IPS DF 4.7 (cell line): ENCODE results near the gene TPP1.

Experiments used
- DNase-seq: peaks from one replicate; pipeline ENCODE4 v3.0.0-alpha.2; 2013; ENCODE audit warnings: low spot score; ENCODE audit errors: extremely low read depth

Gene TPP1

DNA sequence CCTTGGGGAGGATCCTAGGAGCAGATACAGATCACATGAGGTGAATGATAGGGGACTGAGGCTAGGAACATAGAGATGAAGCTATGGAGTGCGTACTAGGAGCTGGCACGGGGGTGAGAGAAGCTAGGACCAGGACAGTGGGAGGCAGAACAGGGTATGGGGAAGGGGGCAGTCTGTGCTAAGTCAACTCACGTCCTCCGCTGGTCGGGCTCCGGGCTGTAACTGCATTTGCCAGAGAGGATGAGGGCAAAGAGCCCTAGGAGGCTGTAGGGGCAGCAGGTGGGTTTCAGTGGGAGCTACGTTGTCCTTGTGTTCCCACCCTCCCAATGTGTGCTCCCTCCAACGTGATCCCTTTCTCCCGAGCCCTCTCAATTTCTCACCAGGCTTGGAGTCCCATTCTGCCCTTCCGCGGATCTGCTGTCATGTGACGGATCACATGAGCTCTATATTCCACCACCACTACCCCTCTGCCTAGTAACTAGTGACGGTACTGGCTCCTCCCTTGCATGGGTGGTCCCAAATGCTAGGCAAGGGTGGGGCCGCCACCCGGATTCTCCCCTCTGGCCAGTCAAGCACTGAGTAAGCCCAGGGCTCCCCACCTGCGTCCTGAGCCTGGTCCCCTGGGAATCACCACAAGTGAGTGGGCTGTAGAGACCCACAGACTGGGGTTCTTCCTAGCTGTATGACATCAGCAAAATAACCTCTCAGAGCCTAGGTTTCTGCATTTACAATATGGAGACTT, at the start of gene TPP1:
Gene TPP1 (minus strand): TSS at position 419 of the 742 bp plus-strand sequence. CDS start 22 bp downstream, at position 397.
- DNase-seq: no peak

DNA sequence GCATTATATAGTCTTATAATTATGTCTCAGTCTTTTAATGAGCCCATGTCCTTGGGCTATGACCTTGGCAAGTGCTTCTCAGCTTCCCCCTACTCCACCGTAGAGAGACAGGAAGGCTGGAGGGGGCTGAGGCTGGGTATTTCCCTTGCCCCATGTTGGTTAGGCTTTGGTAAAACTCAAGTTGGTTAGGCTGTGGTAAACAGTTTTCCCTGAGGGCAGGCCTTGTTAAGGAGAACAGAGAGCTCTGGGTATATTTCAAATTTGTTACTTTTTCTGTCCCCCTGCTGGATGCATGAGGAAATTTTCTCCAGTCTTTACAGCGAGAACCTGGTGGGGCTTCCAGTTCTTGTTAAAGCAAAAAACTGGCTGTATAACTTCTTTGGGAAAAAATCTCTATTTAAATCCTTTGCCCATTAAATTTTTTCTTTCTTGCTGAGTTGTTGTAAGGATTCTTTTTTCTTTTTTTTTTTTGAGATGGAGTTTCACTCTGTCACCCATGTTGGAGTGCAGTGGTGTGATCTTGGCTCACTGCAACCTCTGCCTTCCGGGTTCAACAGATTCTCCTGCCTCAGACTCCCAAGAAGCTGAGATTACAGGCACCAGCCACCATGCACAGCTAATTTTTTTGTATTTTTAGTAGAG, 48.6 kb upstream of the TPP1 start:
- no peak for DNase-seq

DNA sequence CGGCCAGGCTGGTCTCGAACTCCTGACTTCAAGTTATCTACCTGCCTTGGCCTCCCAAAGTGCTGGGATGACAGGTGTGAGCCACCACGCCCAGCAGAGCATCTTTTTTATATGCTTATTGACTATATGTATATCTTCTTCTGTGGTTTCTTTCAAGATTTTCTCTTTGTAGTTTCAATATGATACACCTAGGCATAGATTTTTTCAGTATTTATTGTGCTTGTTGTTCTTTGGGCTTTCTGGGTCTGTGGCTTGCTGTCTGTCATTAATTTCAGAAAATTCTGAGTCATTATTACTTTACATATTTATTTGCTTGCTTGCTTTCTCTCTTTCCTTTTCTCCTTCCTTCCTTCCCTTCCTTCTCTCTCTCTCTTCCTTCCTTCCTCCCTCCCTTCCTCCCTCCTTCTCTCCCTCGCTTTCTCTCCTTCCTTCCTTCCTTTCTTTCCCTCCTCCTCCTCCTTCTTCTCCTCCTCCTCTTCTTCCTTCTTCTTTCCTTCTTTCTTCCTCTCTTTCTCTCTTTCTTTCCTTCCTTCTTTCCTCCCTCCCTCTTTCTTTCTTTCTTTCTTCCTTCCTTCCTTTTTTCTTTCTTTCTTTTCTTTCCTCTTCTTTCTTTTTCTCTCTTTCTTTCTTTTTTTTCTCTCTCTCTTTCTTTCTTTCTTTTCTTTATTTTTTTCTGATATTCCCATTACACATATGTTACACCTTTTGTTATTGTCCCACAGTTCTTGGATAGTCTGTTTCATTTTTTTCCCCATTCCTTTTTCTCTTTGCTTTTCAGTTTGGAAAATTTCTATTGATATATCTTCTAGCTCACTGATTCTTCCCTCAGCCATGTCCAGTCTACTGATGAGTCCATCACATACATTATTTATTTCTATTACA, 47.3 kb upstream of the TPP1 start:
- no peak for DNase-seq

DNA sequence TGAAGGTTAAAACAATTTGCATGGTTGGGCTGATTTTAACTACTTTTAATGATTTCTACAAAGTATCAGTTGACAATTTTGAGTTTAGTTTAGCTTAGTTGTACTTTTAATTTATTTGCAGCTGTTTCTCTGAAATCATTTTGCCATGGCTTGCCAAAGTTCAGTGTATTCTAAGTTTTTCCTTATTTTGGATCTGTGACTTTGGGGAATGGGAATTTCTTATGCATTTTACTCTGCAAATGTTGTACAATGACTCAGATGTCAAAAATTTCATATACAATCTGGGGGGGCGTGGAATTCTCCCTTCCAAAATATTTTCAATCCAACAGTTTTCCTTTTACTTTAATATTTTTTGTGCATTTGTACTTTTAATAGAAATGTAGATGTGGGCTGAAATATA, 45.3 kb upstream of the TPP1 start:
- DNase-seq: no peak

DNA sequence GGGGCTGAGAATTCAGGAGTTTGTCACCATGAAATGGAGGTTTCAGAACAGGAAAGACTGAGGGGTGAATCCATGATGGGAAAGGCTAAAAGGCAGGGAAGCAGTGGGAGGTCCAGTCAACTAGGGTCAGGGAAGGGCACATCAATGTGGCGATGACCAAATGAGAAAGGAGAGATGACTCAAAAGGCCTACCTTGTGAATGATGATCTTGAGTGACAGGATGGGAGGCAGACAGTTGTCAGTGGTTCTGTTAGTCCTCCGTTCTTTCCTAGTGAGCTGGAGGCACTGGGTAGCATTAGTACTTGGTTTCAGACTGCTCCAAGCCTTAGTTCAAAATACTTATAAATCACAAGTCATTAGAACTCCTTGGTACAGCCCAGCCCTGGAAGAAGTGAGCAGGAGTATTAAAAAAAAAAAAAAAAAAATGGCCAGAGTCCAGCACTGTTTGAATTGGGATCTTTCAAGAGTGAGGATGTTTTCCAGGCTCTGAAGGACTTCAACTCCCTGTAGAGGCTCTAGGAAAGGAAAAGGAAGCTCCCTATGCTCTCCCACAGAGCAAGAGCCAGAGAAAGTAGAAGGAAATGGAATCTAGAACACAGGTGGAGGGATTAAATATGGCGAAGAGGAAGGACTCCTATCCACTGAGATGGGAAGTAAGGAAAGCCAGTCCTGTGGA, 44.7 kb upstream of the TPP1 start:
- DNase-seq: no peak

DNA sequence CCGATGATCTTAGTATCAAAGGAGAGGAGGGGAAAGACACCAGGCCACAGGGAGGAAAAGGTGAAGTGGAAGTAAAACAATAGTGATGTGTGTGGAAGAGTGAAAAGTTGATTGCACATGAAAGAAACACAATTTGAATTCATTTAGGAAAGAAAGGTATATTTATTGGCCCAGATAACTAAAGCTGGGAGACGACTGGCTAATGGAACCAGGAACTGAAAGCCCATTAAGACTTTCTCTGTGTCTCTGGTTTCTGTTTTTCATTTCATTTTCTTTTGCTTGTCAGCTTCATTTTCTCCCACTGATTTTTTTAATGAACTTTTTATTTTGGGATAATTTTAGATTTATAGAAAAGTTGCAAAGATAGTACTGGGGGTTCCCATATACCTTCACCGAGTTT, 41.5 kb upstream of the TPP1 start:
- DNase-seq: no peak

DNA sequence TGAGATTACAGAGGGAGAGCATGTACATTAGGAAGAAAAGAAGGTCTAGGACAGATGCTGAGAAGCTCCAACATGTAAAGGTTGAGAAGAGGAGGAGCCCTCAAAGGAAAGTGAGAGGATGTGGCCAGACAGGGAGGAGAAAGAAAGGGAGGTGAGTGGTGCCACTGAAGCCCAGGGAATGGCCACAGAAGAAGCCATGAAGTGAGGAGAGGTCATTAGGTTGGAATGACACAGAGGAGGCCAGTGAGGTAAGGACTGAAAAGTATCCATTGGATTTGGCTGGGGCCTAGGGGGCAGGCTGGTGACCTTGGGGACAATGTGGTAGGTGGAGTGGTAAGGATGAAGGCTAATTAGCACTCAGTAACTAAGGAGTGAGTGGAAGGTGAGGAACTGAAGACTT, 39.4 kb upstream of the TPP1 start:
- DNase-seq: no peak

DNA sequence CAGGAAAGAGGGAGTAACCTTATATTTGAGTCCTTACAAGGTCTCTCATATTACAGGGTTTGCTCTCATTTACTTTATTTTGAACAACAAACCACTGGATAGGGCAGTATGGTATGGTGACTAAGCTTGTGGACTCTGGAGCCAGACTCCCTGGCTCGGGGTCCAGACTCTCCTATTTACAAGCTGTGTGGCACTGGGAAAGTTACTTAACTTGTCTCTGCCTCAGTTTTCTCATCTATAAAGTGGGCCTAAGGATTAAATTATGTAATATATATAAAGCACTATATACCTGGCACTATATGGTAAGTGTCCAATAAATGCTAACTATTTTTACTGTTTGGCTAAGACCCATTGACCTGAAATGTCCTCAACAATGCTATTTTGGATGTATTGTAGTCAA, 38.1 kb upstream of the TPP1 start:
- DNase-seq: no peak

DNA sequence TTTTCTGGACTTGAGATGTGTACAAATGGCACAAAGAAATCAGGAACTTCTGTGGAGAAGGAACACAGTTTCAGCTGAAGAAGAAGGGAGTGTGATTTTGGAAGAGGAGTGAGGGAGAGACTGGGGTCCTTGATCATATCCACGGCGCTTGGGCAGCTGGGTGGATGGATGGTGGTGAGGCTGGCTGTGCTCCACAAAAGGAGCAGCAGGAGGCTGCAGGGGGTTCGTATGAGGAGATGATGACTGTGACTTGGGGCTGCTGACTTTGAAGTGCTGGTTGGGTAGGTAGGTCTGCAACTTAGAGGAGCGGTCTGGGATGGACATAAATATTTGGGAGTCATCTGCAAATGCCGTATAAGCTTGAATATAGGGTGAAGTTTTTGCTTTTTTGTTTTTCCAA, 37.7 kb upstream of the TPP1 start:
- no peak for DNase-seq

DNA sequence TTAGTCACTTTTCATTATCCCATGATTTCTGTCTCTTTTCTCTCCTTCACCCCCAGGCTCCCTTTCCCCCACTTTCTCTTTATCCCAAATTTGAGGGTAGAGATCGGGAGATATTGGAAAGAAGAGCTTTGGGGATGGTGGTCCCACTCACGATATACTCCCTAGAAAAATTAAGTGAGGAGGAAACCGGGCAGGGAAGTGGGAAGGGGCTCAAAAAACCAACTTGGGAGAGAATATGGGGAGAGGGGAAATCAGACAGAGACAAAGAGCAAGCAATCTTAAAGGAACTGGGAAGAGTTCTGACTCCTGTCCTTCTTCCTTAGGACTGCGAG, 37.3 kb upstream of the TPP1 start:
- no peak for DNase-seq

DNA sequence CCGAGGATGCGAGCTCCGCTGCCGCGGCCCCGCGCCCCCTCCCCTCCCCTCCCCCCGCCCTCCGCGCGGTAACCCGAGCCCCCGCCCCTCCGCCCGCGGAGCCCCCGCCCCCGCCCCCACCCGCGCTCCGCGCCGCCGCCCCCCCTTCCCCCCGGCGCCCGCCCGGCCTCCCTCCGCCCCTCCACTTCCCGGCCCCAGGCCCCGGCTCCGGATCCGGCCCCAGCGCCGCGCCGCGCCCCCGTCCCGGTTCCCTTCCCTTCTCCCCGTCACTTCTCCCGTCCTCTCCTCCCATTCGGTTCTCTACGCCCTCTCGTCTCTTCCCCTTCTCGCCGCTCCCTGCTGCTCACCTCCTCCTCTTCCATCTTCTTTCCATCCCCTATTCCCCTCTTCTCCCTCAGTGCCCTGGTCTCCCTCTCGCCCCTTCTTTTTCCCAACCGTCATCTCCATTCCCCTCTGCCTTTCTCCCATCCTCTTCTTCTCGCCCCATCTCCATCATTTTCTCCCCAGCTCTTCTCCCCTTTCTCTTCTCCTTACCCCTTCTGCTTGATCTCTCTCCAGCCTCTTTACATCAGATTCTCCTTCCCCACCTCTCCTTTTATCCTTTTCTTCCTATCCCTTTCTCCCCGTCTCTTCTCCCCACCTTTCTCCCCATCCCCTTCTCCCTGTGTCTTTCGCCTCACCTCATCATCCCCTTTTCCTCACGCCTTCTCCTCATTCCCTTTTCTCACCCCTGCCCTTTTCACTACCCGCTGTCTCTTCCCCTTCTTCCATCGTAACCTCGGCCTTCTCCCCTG, 36.8 kb upstream of the TPP1 start, which contains the start of gene DCHS1:
Gene DCHS1 (minus strand): TSS at position 20 of the 794 bp plus-strand sequence. CDS start 14,196 bp downstream, outside the sequence.
- DNase-seq: no peak

DNA sequence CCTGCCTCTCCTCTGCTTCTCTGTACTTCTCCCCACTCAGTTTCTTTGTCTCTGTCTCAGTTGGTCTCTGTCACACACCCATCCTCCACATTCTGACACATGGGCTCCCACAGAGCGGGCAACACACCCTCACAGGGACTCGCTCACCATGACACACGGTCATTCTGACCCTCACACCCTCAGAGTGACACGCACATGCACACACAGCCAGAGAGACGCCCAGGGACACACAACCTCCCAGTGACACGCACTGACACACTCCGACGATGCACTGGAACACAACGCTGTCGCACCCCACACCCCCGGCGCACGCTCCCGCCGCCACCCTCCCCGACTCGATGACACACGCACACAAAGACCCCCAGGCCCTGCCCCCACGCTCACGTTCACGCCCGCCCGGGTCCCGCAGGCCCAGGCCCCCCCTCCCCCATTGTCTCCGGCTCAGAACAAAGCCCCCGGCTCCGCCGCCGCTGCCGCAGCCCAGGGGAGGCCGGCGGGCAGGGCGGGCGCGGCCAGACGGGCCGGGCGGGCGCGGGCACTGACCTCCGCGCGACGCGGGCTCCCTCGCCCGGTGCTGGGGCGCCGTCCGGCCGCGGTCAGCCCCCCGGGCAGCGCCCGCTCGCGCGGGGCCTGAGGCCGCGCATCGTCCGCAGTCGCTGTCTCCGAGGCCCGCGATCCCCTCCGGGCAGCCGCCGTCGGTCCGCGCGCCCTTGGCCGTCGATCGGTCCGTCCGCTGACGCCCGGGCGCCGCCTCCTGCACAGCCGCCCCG, 36.0 kb upstream of the TPP1 start:
- no peak for DNase-seq

DNA sequence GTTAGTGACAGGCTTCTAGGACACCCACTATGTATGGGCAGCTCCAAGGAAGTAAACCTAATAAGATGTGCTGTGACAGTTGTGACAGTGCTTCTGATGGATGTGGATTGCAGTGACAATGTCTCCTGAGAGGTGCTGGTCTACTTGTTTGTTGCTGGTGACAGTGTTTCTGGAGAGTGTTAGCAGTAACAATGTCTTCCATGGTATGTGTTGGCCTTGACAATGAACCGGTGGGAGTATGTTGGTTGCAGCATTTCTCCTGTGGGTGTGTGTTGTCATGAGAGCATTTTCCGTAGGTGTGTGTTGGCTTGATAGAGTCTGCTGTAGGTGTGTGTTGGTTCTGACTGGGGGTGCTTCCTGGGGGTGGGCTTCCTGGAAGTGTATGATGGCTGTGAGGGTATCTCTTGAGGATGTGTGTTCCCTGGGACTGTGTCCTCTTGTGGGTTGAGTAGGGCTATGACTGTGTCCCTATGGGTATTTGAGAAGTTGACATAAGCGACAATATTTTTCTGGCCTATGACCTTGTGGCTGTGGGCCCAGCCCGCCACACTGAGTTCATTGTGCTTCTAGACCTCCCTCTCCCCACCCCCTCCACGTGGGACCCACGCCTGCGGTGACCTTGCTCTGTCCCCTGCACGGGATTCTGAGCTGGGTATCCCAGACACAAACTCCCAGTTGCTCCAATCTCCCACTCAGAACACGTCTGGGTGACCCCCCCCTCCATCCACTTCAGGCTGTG, 35.2 kb upstream of the TPP1 start:
- DNase-seq: no peak

DNA sequence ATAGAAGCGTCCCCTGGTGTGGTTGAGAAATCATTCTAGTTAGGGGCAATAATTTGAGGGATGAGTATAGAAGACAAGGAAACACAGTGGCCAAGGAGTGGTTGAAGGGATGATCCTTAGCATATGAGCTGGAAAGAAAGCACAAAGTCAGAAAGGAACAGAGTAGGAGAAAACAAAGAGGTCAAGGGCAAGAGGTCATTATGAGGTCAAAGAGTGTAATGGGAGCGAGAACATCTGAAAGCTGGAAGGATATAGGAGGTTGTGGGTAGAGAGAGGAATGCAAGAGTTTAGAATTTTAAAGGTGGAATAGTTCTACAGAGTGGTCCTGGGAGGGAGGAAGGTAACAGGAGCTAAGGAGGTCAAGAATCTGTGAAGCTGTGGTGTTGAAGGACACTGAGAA, 34.4 kb upstream of the TPP1 start:
- no peak for DNase-seq

DNA sequence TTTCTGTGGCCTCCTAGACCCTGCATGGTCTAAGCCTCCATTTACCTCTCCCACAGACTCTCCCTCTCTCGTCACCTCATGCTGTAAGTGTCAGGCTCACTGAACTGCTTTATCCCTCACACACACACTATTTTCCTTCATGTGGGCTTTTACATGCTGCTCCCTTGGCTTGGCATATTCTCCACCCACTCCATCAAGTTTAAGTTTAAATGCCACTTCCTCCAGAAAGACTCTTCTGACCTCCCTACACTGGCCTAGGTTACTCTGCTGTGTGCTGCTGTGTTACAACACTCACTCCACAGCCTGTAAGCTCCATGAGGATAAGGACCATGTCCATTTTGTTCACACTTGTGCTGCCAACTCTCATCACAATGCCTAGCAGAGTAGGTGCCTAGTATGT, 33.9 kb upstream of the TPP1 start:
- DNase-seq: no peak

DNA sequence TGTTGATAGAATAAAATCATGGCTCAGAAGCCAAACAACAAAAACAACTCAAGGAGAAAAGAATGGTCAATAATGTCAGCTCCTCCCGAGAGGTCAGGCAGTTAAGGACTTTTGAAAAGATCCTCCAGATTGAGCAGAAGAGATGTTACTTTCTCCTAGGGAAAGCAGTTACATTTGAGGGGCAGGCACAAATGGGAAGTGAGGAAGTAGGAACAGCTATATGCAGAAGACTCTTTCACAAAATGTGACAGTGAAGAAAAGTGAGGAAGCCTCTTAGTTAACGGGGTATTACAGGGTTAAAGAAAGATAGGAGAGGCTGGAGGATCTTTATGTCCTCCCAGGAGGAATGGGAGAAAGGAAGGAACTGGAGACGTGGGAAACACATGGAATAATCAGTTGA, 33.0 kb upstream of the TPP1 start:
- no peak for DNase-seq

DNA sequence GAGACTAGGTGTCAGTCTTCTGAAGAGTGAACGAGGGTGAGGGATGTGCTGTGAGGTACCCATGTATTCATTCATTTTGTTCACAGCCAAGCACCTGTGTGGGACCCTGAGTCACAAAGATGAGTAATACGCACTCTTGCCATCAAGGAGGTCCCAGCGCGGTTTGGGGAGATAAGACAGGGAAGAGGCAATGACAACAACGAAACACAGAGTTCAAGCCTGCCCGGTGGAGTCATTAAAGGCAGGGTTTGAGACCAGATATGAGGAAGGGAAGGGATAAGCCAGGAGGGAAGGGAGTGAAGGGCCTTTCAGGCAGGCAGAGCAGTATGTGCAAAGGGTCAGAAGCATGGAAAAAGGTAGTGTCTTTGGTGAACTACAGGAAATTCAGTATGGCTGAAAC, 31.8 kb upstream of the TPP1 start:
- no peak for DNase-seq

DNA sequence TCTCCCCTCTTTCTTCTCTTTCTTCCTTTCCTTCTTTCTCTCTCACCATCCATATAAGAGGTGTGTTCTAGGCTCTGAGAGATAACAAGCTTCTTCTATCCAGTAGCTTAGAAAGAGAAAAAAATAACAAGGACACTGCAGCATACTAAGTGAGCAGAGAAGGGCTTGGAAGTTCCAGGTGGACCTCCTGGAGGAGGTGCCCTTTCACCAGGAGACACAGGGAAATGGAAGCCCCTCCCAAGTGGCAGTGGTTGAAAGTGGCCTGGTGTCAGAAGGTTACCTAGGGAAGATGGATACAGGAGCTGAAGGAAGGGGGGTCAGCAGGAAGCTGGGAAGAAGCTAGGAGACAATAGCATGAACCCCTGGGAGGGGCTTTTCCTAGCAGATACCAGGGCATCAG, 30.9 kb upstream of the TPP1 start:
- no peak for DNase-seq

DNA sequence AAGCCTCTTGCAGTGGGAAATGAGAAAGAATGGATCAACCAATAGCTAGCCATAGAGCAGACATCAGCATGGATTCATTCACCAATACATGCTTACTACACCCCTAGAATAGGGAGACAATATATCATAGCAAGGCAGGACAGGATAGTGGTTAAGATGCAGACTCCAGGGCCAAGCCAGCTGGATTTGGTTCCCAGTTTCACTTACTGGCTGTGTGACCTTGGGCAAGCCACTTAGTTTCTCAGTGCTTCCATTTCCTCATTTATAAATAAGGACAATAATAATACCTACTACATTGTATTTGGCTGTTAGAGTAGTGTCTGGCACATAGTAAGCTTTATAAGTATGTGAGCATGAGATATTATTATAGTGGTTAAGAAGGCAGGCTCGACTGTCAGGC, 29.3 kb upstream of the TPP1 start:
- no peak for DNase-seq
